8988T (cell line): ENCODE results near the gene RGPD5.
"Not testable (repeated sequence)": the region's sequence is repeated elsewhere in the genome, so short reads cannot be mapped to it uniquely, and the experiment has no call there.

Experiments used
- DNase-seq: peaks from one replicate; pipeline ENCODE4 v3.0.0; 2011

Gene RGPD5

DNA sequence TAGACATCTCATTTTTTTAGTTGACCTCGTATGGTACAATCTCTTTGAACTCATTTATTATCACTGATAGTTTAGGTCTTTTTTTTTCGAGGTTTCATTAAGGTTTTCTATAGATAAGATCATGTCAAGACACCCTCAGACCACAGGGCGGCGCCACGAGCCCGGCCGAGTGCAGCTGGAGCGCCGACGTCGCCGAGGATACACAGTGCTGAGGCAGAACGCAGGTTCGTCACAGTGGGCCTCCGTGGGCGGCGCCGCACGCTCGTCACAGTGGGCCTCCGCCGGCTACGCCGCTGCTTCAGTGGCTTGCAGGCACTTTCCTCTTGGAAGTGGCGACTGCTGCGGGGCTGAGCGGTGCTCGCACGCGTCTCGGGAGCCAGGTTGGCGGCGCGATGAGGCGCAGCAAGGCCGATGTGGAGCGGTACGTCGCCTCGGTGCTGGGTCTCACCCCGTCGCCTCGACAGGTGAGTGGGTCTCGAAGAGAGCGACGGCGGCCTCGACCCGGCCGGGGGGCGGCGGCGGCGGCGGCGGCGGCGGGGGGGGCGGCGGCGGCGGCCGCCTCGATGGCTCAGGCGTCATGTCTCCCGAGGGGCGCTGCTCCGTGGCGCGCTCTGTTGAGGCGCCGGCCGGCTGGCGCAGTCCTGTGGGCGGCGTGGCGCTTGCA lies at the start of gene RGPD5:
Gene RGPD5, plus strand, starts transcription at position 232 of the 664 bp plus-strand sequence. Its CDS starts 161 bp downstream, at position 393.
- not testable (repeated sequence) for DNase-seq

DNA sequence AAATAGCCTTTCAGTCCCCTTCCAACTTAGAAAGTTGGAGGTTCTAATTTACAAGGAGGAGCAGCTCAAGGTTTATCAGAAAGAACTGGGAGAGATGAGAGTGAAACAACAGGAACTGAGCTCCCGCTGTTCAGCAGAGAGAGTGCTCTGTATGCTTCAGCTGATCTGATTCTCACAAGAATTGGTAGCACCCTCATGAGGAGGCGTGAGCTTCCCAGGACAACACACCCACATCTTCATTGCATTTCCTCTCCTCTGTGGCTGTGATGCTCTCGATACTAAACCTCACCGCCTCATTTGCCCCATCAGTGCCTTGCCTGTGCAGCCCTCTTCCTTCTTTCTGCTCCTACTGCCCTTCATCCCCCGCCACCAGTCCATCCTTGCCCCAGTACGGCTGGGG lies 42.5 kb upstream of the RGPD5 start:
- not testable (repeated sequence) for DNase-seq

DNA sequence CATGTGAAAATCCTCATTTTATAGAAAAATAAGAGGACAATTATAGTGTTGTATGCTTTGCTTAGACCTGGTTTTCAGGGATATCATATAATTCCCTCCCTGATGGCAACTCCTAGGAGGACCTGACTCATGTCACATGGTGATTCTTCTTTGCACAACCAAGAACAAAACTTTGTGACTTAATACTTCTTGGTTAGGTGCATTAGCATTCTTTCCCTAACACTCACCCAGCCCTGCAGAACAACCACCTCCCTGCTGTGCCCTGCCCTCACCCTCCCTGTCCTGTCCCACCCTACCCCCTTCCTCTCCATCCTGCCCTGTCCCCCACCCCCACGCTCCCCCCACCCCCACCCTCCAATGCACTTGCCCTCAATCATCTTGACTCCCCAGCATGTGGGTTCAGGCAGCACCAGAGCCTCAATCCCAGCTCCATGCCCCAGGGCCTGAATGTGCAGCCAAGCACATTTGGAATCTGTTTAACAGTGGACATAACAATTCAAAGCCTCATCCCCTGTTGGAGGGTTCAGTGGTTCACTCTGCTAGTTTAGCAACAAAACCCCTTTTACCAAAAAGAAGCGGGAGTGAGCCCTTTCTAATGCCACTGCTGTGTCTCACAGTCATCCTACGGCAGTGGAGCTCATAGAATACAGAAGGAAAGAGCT lies 36.8 kb upstream of the RGPD5 start:
- not testable (repeated sequence) for DNase-seq

DNA sequence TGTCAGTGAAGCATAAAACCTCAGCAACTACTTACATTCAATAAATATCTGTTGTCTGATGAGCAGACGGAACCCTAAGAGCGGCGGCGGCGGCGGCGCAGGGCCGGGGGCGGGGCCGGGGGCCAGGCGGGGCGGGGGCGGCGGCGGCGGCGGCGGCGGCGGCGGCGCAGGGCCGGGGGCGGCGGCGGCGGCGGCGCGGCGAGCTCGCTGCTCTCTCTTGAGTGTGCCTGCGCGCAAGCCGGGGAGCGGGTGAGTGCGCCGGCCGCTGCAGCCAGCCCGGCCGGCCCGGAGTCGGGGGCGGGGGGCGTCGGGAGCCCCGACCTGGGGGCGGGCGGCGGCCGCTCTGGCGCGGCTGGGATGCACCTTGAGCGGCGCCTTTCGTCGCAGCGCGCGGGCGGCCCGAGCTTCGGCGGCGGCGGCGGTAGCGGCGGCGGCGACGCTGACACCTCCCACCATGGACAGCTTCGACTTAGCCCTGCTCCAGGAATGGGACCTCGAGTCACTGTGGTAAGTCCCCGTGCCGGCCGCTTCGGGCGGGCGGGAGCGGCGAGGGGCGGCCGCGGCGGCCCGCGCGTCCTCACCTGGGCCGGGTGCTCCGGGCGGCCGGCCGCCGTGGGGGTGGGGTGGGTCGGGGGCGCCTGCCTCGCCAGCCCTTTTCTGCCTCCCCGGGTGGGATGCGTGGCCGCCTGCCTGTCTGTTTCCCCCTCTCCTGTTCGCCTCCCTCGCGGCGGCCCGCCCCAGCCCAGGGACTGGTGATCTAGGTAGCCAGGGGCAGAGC lies 33.7 kb upstream of the RGPD5 start:
- not testable (repeated sequence) for DNase-seq

DNA sequence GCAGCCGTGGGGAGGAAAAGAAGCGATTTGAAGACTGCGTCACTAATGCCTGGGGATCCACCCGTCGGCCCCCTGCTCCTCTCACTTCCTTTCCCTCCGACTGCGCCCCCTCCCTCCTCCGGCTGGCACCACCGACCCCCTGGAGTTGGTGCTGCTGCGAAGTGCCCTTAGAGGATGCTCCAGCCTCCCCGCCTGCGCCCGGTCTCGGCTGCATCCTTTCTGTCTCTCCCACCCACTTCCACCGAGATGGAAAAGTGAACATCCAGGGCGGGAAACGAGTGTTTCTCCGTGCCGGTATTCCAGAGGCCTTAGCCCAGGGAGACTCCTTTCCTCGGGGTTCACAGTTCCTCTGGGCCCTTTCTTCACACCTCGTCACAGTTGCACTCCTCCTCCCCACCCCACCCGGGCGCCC lies 33.1 kb upstream of the RGPD5 start:
- DNase-seq, result not testable (repeated sequence)

DNA sequence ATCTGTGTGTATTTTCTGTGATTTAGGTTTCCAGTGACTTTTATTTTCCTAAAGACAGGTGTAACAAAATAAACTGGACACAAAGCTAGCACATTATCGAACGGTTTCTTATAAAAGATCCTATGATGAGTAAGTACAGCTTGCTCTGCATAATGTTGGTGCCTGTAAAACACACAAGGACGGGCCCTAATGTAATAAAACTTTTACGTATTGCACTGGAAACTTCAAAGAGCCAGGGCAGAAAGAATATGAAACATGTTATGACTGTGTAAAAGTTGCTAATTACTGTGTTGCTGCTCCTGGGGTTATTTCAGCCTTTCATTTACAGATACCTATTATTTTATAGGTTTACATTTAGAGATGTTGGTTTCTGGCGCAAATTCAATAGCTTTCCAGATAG lies 32.1 kb upstream of the RGPD5 start:
- DNase-seq, result not testable (repeated sequence)

DNA sequence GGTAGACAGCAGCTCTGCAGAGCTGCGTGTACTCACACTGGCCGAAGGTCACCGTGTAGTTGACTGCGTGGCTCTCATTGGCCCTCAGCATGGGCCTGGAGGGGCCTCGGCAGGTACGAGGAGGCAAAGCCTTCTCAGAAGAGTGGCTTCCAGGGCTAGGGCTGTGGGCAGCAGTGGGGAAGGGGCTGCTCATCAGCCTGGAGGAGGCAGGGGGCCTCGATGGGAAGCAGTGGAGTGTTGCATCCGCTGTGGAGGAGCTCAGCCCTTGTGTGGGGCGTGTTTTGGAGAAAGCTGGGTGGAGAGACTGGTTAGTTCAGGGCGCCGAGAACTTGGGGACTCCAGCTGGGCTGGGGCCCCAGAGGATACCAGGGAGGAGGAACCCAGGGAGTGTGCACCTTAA lies 28.0 kb upstream of the RGPD5 start:
- not testable (repeated sequence) for DNase-seq

DNA sequence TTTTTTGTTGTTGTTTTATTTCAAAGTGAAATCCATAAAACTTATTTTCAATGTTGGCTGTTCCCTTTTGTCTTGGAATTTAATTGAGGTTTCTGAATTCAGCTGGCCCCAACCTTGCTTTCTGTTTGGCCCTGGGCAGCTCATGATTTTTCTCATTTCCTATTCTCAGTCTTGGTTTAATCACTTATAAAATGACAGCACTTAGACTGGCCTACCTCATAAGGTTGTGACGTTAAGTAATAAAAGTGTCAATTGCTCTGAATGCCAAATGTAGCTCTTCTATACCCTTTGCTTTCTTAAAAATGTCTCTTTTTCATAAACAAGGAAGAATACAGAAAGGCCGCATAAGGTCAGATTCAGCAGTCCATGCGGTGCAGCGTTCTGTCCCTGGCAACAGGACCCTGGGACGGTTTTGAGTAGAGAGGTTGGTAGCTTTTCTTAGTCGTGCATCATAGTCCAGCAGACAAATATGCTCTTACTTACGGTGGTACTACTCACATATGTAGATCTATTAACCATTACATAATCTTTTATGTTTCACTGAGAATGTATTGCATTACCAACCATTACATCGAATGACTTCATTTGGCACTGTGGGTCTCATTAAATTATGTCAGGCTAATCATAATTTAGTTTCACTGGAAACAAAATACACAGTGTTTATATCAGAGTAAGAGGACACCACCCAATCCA lies 27.1 kb upstream of the RGPD5 start:
- not testable (repeated sequence) for DNase-seq

DNA sequence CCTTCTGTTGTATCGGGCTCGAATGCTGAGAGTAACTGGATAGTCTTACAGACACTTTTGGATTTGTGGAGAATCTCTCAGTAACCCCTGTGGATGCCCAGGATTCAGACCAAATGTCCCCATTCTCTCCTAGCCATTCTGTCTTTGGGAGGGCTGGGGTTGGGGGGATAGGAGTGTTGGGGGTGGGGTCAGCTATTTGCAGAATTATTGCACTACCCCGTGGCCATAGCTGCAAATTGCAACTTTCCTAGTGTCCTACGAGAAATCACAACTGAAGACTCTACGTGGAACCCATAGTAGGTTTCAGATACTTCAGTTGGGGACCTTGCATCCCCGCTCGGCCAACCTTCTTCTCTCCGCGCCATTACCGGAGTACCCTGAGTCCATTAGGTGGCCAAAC lies 25.2 kb upstream of the RGPD5 start:
- not testable (repeated sequence) for DNase-seq

DNA sequence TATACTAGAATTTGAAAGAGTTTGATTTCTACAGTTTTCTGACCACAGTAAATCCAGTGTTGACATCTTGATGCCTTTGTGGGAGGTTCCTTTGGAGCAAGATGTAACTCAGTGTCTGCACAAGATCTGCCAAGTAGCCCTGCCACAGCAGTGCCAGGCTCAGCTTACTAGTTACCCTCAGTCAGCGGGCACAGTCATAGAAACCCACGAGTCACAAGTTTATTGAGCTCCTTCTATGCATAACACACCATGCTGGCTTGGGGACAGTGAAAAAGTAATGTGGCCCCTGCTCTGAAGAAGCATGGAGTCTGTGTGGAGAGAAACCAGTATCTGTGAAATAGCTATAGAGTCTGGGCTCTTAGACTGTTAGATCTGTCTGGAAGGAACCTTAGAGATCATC lies 15.0 kb upstream of the RGPD5 start:
- DNase-seq, result not testable (repeated sequence)

DNA sequence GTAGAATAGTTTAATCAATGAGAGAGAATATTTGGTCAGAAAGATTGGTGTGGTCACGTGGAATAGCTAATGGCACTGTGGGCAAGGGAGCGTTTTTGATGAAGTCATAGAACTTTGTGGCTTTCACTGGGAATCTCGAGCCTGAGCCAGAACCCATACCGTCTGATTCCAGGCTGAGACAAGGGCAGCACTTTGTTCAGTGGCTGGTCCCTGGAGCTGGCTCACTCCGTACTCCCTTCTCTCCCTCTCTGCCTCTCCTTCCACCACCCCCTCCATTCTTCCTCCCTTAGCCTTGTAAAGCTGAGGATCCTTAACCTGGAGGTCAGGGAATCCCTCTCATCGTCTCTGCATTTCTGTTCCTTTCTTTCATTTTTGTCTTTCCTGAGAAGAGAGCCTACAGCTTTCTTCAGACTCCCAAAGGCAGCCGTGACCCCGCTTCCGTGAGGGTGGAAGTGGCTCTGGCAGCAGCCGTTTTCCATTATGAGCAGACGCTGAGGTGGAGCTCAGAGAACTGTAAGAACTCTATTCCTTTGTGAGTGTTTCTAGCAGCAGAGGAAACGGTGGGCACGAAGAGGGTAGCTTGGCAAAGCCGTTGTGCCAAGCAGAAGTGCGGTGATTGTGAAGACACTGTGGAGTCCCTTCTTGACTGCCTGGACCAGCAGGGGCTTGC lies 12.8 kb upstream of the RGPD5 start:
- not testable (repeated sequence) for DNase-seq

DNA sequence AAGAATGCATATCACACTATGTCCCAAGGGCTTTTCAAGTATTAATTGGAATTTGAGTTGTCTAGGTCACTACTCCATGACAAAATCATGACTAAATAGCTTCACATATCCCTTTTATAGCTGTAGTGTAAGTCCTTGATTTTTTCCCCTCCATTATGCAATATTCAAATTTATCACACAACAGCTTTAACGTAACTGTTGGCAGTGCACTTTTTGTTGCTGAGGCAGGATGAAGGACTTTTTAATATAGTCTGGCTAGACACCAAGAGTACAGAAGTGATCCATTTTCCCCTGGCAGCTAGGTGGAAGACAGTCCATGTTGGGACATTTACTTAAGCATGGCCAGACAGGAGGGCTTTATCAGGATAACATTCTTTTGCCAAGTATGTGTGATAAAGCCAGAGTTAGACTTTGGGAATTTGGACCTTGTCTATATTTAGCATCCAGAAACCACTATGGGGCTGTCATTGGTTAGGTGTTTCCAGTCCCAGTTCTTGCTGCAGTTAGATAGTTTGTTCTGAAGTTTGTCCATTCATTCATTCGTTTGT lies 11.6 kb upstream of the RGPD5 start:
- not testable (repeated sequence) for DNase-seq

DNA sequence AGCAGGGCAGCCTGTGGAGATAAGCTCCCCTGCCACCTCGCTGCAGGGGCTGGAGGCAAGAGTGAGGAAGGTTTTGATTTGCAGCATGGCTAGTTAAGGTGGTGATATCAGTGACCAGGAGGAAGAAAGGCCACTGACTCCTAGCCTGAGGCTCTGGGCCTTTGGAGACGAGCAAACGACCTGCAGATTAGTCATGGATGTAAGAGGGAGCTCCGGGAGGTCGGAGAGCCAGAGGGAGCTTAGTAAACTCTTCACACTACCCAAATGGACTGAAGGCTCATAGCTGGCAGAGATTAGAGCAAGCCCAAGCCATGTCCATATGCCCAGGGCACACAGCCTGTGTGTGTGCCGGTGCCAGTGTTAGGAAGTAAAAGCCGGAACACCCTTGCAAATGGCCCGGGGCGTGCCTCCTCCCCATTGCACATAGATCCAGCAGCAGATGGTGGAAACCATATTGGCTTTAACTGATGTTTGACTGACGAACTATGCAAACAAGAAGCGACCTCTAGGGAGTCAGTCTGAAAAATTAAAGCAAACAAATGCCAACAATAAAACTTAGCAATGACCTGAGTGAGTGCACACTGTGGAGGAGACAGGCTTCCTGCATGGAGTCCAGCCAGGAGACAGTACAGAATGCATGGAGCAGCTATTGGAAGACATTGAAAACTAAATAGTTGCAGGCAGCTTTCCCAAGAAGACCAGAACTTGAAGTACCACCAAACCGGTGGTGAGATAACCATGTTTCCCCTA lies 2.4 kb upstream of the RGPD5 start:
- not testable (repeated sequence) for DNase-seq

DNA sequence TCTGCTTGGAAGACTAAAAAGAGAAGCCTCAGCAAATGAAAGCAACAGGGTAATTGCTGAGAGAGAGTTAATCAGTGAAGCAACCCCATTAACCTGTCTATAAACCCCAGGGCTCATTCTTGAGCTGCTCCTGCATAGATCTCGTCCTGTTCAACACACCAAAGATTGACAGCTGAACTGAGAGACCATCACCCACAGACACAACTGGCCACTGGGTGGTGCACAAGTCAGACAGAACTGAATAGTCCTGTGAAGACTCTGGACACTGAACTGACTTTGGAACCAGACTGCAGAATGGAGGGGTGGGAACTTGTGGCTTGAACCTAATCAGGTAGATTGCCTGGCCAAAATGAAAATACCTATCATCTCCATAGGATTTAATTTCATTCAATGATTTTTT lies 1.4 kb upstream of the RGPD5 start:
- DNase-seq, result not testable (repeated sequence)

DNA sequence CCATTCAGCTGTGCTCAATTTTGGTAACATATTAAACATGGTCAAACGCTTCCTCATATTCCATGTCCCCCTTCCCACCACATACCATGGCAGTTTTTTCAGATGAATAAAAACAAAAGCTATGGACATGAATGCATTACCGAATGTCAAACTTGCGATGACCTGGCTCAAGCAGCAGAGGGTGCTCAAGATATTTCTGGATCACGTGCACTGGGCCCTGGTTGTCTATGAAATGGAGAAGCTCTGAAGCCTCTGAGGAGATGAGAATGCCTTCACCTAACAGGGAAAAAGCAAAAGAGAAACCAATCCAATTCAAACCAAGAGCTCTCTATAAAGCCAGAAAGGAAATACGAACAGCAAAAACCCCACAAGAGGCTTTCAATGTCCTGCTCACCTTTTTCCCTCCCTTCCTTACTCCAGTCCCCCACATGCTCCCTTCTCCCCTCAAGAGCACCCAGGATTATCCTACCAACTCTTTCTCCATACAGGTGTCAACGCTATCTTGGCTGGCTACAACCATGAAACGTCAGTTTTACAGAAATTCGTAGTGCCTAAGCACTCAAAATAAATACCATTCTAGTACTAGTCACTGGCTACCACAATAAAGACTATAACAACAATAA lies 77.1 kb downstream of the RGPD5 start:
- DNase-seq, result not testable (repeated sequence)

DNA sequence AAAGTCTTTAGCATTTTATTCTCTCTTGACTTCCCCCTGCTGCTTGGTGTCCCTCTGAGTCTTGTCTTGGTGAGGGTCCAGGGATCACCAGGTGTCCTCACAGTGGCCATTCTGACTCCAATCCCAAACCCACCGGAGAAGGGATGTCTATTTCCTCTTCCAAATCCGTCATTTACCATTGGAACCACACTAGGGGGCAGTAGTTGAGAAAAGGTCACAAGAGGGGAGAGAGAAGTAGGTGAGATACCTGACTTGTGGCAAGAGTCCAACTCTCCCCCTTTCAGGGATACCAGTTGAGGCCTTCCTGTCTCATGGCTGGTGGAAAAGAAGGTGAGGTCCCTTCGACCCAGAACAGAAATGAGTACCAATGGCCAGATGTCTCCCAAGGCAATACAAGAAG lies 82.5 kb downstream of the RGPD5 start:
- not testable (repeated sequence) for DNase-seq

DNA sequence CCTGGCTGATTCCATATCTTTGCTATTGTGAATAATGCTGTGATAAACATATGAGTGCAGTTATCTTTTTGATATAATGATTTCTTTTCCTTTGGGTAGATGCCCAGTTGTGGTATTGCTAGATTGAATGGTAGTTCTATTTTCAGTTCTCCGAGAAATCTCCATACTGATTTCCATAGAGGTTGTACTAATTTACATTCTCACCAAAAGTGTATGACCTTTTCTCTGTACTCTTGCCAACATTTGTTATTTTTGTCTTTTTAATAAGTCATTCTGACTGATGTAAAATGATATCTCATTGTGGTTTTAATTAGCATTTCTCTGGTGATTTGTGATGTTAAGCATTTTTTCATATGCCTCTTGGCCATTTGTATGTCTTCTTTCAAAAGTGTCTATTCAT lies 88.0 kb downstream of the RGPD5 start:
- DNase-seq, result not testable (repeated sequence)

DNA sequence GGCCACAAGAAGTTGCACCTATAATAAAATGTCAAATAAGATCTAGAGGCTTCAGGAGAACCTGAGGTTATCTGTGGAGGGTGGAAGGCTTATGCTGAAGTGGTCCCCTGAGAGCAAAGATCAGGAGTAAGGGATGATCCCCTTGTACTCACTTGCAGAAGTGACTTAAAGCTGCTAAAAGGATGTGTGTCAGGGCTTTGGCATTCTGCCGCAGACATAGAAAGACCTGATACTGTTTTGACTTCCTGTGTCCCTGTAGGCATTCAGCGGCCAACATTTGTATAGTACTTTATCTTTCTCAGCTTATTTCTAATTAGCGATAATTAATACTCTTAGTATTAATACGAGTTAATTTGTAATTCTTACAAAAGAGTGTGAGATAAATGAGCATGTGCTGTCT lies 94.3 kb downstream of the RGPD5 start:
- not testable (repeated sequence) for DNase-seq

DNA sequence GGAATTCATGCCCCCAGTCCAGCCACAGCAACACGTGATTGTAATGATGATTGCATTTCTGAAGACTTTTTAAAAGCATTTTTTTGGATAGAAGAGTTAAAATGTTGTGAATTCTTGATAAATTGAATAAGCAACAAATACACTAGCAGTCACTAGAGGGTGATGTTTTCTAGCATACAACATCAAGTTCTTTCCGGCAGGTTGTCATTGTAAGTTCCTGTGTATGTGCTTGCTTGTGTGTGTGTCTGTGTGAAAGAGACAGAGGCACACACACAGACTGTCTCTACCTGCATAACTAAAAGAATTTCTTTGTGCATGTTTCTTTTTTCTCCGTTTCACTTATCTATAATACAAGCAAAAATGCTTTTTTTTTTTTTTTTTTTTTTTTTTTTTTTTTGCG lies 95.8 kb downstream of the RGPD5 start:
- DNase-seq, result not testable (repeated sequence)

DNA sequence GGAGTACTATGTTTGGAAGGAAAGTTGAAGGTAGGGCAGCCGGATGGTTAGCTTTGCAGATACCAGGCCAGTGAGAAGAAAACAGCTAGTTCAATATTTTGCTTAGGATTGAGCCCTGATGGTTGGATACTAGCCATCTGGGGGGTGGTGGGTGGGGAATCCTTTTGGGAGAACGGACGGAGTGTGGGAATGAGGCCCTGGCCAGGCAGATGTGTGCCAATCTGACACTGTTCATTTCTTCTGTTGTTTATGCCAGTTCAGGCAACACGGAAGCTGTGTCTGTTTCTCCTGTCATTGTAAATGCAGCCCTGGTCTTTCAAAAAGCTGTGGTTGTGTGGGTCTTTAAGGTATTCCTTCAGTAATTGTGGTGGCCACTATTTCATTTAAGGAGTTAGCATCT lies 96.9 kb downstream of the RGPD5 start:
- DNase-seq, result not testable (repeated sequence)

DNA sequence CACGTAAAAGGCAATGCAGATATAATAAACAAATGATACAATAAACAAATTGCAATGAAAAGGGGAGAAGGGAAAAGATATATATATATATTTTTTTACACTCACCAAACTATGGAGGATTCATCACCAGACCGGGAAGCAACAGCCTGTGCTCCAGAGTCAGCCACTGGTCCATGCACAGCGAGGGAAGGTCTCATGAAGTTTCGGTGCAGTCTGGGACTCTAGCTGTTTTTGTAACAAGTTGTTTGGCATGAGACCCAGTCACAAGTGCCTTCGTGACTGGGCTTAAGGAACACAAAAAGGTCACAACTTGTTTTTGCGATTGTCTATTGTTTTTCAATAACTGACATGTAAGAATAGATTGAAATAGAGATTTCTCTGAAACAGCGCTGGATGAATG lies 99.6 kb downstream of the RGPD5 start:
- DNase-seq, result not testable (repeated sequence)
